HepG2 (cell line): ENCODE data around the gene PIP5KL1. TPM values are rescaled to one million over a fixed set of nuclear protein-coding genes. Genes with fewer than 3 reads are reported as not detected.

Source experiments
- ATAC-seq: fragments of 200-7000 bp; cut with Tn5 transposase; 3 replicates; pipeline ENCODE4 v1.9.1; 2020; ENCODE audit warnings: mild to moderate bottlenecking, moderate library complexity
- BruUV-seq: library from RNA; stranded (reverse); fragments of 400-500 nt; replicated peaks from 2 replicates; lab custom pipeline; 2021; lab: Mats Ljungman, UMichigan
- CTCF ChIA-PET: fragments of 300-600 bp; formaldehyde crosslinking; extraction: SDS; loops from one replicate; lab custom pipeline; 2021; ENCODE audit warnings: low total read pairs, inconsistent platforms, low intra/inter-chr PET ratio; lab: Yijun Ruan, JAX
- POLR2A ChIA-PET: fragments of 350-600 bp; sonication (Branson Sonifier 250); formaldehyde crosslinking; loops from one replicate; lab custom pipeline; 2020; ENCODE audit warnings: antibody characterized with exemption, inconsistent platforms; lab: Yijun Ruan, JAX
- DNase-seq: peaks from one replicate; pipeline ENCODE4 v3.0.0-alpha.2; 2015; ENCODE audit warnings: low spot score
- FAIRE-seq: peaks from 3 replicates; lab custom pipeline; 2011; peaks lifted over from hg19 to GRCh38; lab: Jason Lieb, UNC
- H2AFZ ChIP-seq: one replicate; pipeline ENCODE4 v1.6.1; 2011; ENCODE audit warnings: low read length, inconsistent platforms
- H3K27ac ChIP-seq: fragments of 300-600 bp; 3 replicates; pipeline ENCODE4 v1.8.0; 2011; ENCODE audit warnings: mixed run types, mild to moderate bottlenecking, mixed read lengths, low read length, inconsistent platforms; ENCODE audit not compliant: insufficient read depth; ENCODE audit errors: extremely low read length
- H3K27me3 ChIP-seq, 2 experiments: fragments of 200-600 bp in 1 of 2; 2 replicates in 1 of 2; 3 replicates in 1 of 2; pipeline versions ENCODE4 v1.6.0 to v1.8.0; 2011; ENCODE audit warnings: low read length in 2 of 2, mild to moderate bottlenecking in 2 of 2, moderate library complexity in 2 of 2, inconsistent platforms in 1 of 2; ENCODE audit not compliant: insufficient read depth in 2 of 2, control insufficient read depth in 1 of 2
- H3K36me3 ChIP-seq, 2 experiments: fragments of 200-600 bp in 1 of 2; replicated peaks in 1 of 2; 2 replicates in 1 of 2; 3 replicates in 1 of 2; pipeline versions ENCODE4 v1.5.1 to v1.8.0; 2011; ENCODE audit warnings: low read length in 2 of 2, inconsistent platforms in 1 of 2; ENCODE audit not compliant: insufficient read depth in 2 of 2, control insufficient read depth in 1 of 2
- H3K4me1 ChIP-seq: 2 replicates; pipeline ENCODE4 v1.5.1; 2012; ENCODE audit warnings: low read length, inconsistent platforms; ENCODE audit not compliant: insufficient read depth
- H3K4me2 ChIP-seq: 2 replicates; pipeline ENCODE4 v1.6.0; 2011; ENCODE audit warnings: low read depth, low read length, inconsistent platforms
- H3K4me3 ChIP-seq, 3 experiments: fragments of 200-600 bp in 1 of 3; sonication (generic), shearing (Covaris generic) in 1 of 3; replicated peaks in 1 of 3; 2 replicates each; pipeline ENCODE4 v1.5.1; 2011 to 2016; ENCODE audit warnings: low read length in 3 of 3, inconsistent platforms in 2 of 3, low read depth in 2 of 3, mild to moderate bottlenecking in 2 of 3, control low read depth in 1 of 3, mixed read lengths in 1 of 3; ENCODE audit not compliant: insufficient read depth in 1 of 3
- H3K79me2 ChIP-seq: one replicate; pipeline ENCODE4 v1.6.1; 2011; ENCODE audit warnings: low read length, inconsistent platforms; ENCODE audit not compliant: insufficient read depth
- H3K9ac ChIP-seq: 2 replicates; pipeline ENCODE4 v1.6.0; 2011; ENCODE audit warnings: mild to moderate bottlenecking, low read depth, low read length, inconsistent platforms; ENCODE audit not compliant: insufficient read depth
- H3K9me3 ChIP-seq: 2 replicates; pipeline ENCODE4 v1.5.1; 2012; ENCODE audit warnings: mild to moderate bottlenecking, low read length
- H4K20me1 ChIP-seq: 2 replicates; pipeline ENCODE4 v1.6.0; 2011; ENCODE audit warnings: inconsistent platforms, mild to moderate bottlenecking, low read length, moderate library complexity; ENCODE audit not compliant: insufficient read depth
- HMG20B ChIP-seq: conservative IDR thresholded peaks from 2 replicates; pipeline ENCODE4 v1.6.1; 2016; ENCODE audit warnings: missing genetic modification reagents, missing compliant biosample characterization
- HNRNPL ChIP-seq: fragments of 200-400 bp; formaldehyde crosslinking; IDR thresholded peaks from 2 replicates; pipeline ENCODE4 v1.6.1; 2017; ENCODE audit warnings: mild to moderate bottlenecking, low read depth, low read length
- NCOA1 ChIP-seq: sonication (generic); formaldehyde crosslinking; IDR thresholded peaks from 2 replicates; pipeline ENCODE4 v1.9.0; 2021; ENCODE audit warnings: missing genetic modification reagents
- NR2F1 ChIP-seq, 2 experiments: fragments of 450-650 bp in 1 of 2; formaldehyde crosslinking in 1 of 2; IDR thresholded peaks; 2 replicates each; pipeline versions ENCODE4 v1.5.0 to v1.6.1; 2016 to 2020; ENCODE audit warnings: mild to moderate bottlenecking in 1 of 2, missing compliant biosample characterization in 1 of 2, missing genetic modification reagents in 1 of 2, moderate library complexity in 1 of 2
- PBX2 ChIP-seq: IDR thresholded peaks from 2 replicates; pipeline ENCODE4 v1.6.1; 2016; ENCODE audit warnings: control low read depth
- RBFOX2 ChIP-seq: fragments of 200-400 bp; formaldehyde crosslinking; IDR thresholded peaks from 2 replicates; pipeline ENCODE4 v1.6.1; 2017; ENCODE audit warnings: low read depth, mild to moderate bottlenecking, low read length
- ZBTB33 ChIP-seq: sonication (generic); formaldehyde crosslinking; IDR thresholded peaks from 2 replicates; pipeline ENCODE4 v1.4.0; 2020; ENCODE audit warnings: missing genetic modification reagents
- ZBTB38 ChIP-seq: sonication (generic); formaldehyde crosslinking; IDR thresholded peaks from 2 replicates; pipeline ENCODE4 v1.5.1; 2020; ENCODE audit warnings: mild to moderate bottlenecking, missing genetic modification reagents
- ZNF264 ChIP-seq: sonication (generic); formaldehyde crosslinking; IDR thresholded peaks from 2 replicates; pipeline ENCODE4 v1.4.0; 2020; ENCODE audit warnings: missing genetic modification reagents
- ZNF850 ChIP-seq: sonication (generic); formaldehyde crosslinking; conservative IDR thresholded peaks from 2 replicates; pipeline ENCODE4 v1.9.0; 2021; ENCODE audit warnings: mild to moderate bottlenecking, missing genetic modification reagents
- WGBS: methylation state at CpG from one replicate; pipeline ENCODE4 v1.1.6; 2017; ENCODE audit warnings: low lambda C conversion rate; 5-methylcytosine and 5-hydroxymethylcytosine counted together
- in situ Hi-C: cut with HindIII; loops from 2 replicates; pipeline ENCODE4 v1.10.0; 2017; ENCODE audit warnings: low pct_unique_long_range_greater_than_20kb; ENCODE audit not compliant: extremely low pct_ligation_motif_present
- intact Hi-C: fragments of 100-400 bp; cut with micrococcal nuclease; formaldehyde crosslinking; loops from one replicate; pipeline ENCODE4 v1.10.0; 2022; ENCODE audit not compliant: unreplicated experiment
- polyA plus RNA-seq, 8 experiments: library from polyadenylated mRNA; depleted of rRNA in 3 of 8; stranded (reverse) in 7 of 8; unstranded in 1 of 8; fragments of >200 nt; fragmentation: Illumina TruSeq in 4 of 8; extraction: Trizol in 4 of 8; gene quantifications; 2 replicates each; pipeline versions ENCODE4 v1.2.1 to v1.2.3, GENCODE V29; 2011 to 2016; ENCODE audit warnings: low read depth in 4 of 8, missing spikeins in 1 of 8, mixed read lengths in 1 of 8; ENCODE audit not compliant: insufficient read depth in 1 of 8
- total RNA-seq, 5 experiments: library from RNA; depleted of rRNA; stranded (reverse); fragments of >200 nt; fragmentation: Illumina TruSeq; extraction: Trizol; gene quantifications; 2 replicates each; pipeline ENCODE4 v1.2.3, GENCODE V29; 2016; ENCODE audit warnings: low read depth in 1 of 5

PIP5KL1 gene
- total and polyA plus RNA-seq, 2 of the 13 experiments (the other 11 are each of a cell fraction or from before 2014, with no cell fraction given): 0.20 to 0.49 TPM

GRCh38 chr9:127974001-127974768 lies 43.6 kb upstream of the PIP5KL1 start (continued):
- TF ChIP-seq PBX2 (no peak), HMG20B (CRISPR knock-in tag) (no peak), NCOA1 (CRISPR knock-in tag) (no peak), ZNF264 (no peak)

GRCh38 chr9:127973169-127974000 lies 42.8 kb upstream of the PIP5KL1 start:
- Histone ChIP-seq H3K4me3 (no peak overlapping the region), H3K9ac (no peak overlapping the region), H3K4me2 (no peak overlapping the region), H3K79me2 (peaks cover 95% of the 10 kb centered on the region), H3K36me3 (peaks cover 0 to 4% of the 10 kb centered on the region in 2 experiments; a peak in 2 of 5 replicates), H3K27ac (no peak overlapping the region), H3K27me3 (no peaks in the 10 kb centered on the region), H4K20me1 (peaks cover 27% of the 10 kb centered on the region; the same call in 1 of the 2 replicates), H2AFZ (no peak overlapping the region)
- CTCF ChIA-PET: no interaction called here
- in situ Hi-C loops: no loop called here
- DNase-seq (no peak), FAIRE-seq (no peak), ATAC-seq (no peak)
- POLR2A ChIA-PET: interaction anchor here (1.0 kb wide), 1 partner anchor 23 kb away, joined by 3 read pairs; no protein-coding TSS in a partner anchor
- intact Hi-C loops: no loop called here
- no CpG with 5 or more reads among the region's 17 CpGs for WGBS
- TF ChIP-seq ZBTB33 (CRISPR knock-in tag) (peak; percentile 71; the same call in 1 of the 2 replicates), ZBTB38 (CRISPR knock-in tag) (0 out of 2 replicates have a peak, but pooled peaks have one; percentile 19), ZNF850 (CRISPR knock-in tag) (no peak), HNRNPL (peak; percentile 81), NR2F1 (CRISPR knock-in tag; IDR thresholded peaks at IDR 0.05) (no peak), RBFOX2 (0 out of 2 replicates have a peak, but pooled peaks have one; percentile 31)
- TF ChIP-seq, all 625 proteins: peak for 4
- Histone ChIP-seq H3K4me1 (peaks cover 67% of the 10 kb centered on the region), H3K9me3 (no peaks in the 10 kb centered on the region)
- BruUV-seq: no TSS peak
